Ectodermal cell (in vitro differentiated cells): Measurements from ENCODE around the gene SYNGR3. TPM values are rescaled to one million over a fixed set of nuclear protein-coding genes. Genes with fewer than 3 reads are reported as not detected.

Experiments
- H3K27ac ChIP-seq: 2 replicates; pipeline ENCODE4 v1.7.0; 2013; ENCODE audit warnings: mild to moderate bottlenecking, low read depth, low read length; ENCODE audit not compliant: insufficient read depth, poor library complexity, severe bottlenecking
- H3K27me3 ChIP-seq: 2 replicates; pipeline ENCODE4 v1.7.0; 2013; ENCODE audit warnings: mild to moderate bottlenecking, low read length; ENCODE audit not compliant: insufficient read depth, control insufficient read depth, poor library complexity, severe bottlenecking
- H3K36me3 ChIP-seq: one replicate; pipeline ENCODE4 v1.7.0; 2013; ENCODE audit warnings: low read length; ENCODE audit not compliant: control insufficient read depth, insufficient read depth
- H3K4me1 ChIP-seq: one replicate; pipeline ENCODE4 v1.7.0; 2013; ENCODE audit warnings: low read length; ENCODE audit not compliant: control insufficient read depth, insufficient read depth
- H3K4me3 ChIP-seq: 2 replicates; pipeline ENCODE4 v1.7.0; 2013; ENCODE audit warnings: low read depth, low read length, control low read depth; ENCODE audit not compliant: insufficient read depth
- H3K9me3 ChIP-seq: 2 replicates; pipeline ENCODE4 v1.7.0; 2013; ENCODE audit warnings: mild to moderate bottlenecking, low read length, moderate library complexity; ENCODE audit not compliant: control insufficient read depth
- WGBS, 2 experiments: methylation state at CpG; one replicate each; pipeline ENCODE4 v1.1.7; 2013; ENCODE audit warnings: missing lambda C conversion rate in 2 of 2; 5-methylcytosine and 5-hydroxymethylcytosine counted together
- polyA plus RNA-seq, 4 experiments: library from polyadenylated mRNA; stranded (reverse); fragments of 50-300 nt; gene quantifications; one replicate each; pipeline ENCODE4 v1.2.3, GENCODE V29; 2013

Gene SYNGR3, protein sequence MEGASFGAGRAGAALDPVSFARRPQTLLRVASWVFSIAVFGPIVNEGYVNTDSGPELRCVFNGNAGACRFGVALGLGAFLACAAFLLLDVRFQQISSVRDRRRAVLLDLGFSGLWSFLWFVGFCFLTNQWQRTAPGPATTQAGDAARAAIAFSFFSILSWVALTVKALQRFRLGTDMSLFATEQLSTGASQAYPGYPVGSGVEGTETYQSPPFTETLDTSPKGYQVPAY
- polyA plus RNA-seq (2013, experiment 1 of 4): 7.5 TPM
- 8.3 TPM for polyA plus RNA-seq (2013, experiment 2 of 4)
- 6.5 TPM for polyA plus RNA-seq (2013, experiment 3 of 4)
- 7.0 TPM for polyA plus RNA-seq (2013, experiment 4 of 4)

DNA sequence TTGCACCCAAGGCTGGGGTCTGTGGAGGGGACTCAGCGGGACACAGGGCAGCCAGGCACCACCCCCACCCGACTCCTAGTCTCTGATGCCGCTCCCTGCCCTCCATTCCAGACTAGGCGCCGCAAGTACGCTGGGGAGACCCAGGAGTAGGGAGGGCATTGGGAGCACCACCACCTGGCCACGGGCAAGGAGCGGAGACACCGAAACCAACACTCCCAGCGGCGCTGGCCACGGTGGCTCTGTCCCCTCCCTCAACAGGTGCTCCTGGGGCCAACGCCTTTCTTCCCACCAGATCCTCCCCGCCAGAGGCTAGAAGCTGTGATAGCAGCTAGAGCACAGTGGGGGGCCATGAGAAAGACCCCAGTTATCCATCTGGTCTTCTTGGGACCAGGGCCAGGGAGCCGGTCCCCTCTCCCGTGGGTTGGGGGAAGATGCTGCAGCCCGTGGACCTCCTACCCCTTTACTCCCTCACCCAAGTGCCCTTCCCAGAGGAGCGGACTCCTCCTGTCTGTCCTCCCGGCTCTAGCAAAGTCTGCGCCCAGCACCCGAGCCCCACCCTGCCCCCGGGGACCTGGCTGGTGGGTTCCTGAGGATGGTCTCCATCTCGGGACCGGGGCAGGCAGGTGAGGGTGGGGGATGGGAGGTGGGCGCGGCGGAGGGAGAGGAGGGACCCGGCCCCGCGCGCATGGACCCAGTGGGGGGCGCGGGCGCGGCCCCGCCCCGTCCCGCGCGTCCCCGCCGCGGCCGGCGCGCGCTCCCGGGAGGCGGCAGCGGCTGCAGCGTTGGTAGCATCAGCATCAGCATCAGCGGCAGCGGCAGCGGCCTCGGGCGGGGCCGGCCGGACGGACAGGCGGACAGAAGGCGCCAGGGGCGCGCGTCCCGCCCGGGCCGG lies at the start of gene SYNGR3:
SYNGR3 (plus strand) TSS at position 762 of the 892 bp plus-strand sequence. CDS start 133 bp downstream, outside the sequence.
- H3K27me3 ChIP-seq: peaks cover 49% of the 10 kb centered on the region
- peaks cover 18% of the 10 kb centered on the region for H3K36me3 ChIP-seq
- peaks cover 15% of the 10 kb centered on the region for H3K4me1 ChIP-seq
- WGBS, 2 experiments: 9% methylated on average over 67 of the region's 67 CpGs
- H3K4me3 ChIP-seq: peak within 1 kb of the TSS; percentile 42
- no peaks in the 10 kb centered on the region for H3K9me3 ChIP-seq
- H3K27ac ChIP-seq: no peak within 1 kb of the TSS

DNA sequence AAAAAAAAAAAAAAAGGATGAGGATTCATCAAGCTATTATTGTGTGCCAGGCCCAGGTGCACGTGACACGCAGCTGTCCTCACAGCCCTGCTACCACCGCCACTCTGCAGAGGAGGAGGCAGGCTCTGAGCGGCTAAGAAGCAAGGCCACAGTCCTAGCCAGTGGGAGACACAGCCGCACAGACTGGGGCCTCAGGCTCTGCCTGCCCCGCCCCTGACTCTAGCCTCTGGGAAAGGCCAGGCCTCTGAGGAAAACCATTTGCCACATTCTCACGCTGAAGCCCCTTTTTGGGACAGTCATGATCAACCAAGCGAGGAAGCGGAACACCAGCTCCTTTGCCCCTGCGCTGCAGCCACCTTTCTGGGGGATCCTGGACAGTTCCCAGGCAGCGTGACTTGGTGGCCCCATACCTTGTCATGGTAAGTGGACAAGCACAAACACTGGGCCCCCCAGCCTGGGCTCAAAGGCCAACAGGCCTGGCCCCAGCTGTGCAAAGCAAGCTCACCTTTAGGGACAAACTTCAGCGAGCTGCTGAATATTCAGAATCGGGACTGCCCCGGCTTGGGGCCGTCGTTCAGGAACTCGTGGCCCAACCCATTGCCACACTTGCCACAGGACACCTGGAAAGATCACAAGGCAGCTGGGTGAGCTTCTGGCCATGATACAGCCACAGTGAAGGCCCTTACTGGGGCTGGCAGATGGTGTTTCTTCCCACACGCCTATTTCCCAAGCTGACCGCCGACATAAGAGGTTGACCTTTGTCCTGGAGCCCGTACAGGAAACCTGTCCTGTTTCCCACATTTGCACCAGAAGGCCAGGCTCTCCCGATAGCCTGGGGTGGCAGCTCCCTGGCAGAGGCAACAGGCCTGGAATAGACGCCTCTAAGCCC lies 49.3 kb upstream of the SYNGR3 start:
- no peak overlapping the region for H3K4me3 ChIP-seq
- peaks cover 5% of the 10 kb centered on the region for H3K4me1 ChIP-seq
- no peak overlapping the region for H3K27ac ChIP-seq
- peaks cover 8% of the 10 kb centered on the region for H3K36me3 ChIP-seq
- WGBS, 2 experiments: 96% methylated on average over 23 of the region's 23 CpGs
- no peaks in the 10 kb centered on the region for H3K27me3 ChIP-seq
- H3K9me3 ChIP-seq: no peaks in the 10 kb centered on the region

DNA sequence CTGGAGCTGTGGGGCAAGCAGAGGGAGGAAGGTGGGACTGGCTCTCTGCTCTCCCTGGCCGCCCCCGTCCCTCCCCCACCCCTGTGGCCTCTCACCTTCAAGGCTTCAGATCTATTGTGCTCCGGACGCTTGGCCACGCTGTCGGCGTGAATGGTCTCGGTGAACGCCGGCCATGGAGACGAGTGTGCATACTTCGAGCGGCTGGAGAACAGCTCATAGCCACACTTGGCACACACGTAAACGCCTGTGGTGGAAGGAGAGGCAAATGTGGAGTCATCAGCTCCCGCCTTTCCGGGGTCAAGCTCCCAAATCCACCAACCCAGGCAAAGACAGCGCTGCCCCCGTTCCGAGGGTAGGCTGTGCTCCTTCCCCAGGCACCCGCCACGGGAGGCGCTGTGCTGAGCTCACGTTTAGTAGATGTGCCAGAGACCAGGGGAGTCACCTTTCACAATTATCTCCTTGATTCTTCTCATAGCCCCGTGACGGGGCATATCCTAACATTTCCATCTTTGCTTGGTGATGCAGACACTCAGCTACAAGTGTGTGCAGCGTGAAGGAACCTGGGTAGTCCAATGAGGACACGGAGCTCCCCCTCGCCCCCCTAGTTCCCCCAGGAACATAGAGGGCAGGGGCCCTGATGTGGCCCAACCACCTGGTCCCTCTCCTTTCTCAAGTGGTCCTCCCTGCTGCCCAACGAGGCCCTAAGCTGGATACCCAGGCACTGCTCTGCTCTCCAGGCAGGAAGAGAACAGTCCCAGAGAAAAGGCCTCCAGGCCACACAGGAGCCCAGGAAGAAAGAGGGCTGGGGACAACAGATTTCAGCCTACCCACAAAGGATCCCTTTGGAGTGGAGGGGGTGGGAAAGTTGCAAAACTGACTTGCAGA lies 48.4 kb upstream of the SYNGR3 start:
- H3K36me3 ChIP-seq: peaks cover 8% of the 10 kb centered on the region
- no peaks in the 10 kb centered on the region for H3K27me3 ChIP-seq
- H3K9me3 ChIP-seq: no peaks in the 10 kb centered on the region
- peaks cover 5% of the 10 kb centered on the region for H3K4me1 ChIP-seq
- 85 to 90% methylated on average over 30 of the region's 30 CpGs for WGBS, 2 experiments
- H3K4me3 ChIP-seq: no peak overlapping the region
- H3K27ac ChIP-seq: no peak overlapping the region

DNA sequence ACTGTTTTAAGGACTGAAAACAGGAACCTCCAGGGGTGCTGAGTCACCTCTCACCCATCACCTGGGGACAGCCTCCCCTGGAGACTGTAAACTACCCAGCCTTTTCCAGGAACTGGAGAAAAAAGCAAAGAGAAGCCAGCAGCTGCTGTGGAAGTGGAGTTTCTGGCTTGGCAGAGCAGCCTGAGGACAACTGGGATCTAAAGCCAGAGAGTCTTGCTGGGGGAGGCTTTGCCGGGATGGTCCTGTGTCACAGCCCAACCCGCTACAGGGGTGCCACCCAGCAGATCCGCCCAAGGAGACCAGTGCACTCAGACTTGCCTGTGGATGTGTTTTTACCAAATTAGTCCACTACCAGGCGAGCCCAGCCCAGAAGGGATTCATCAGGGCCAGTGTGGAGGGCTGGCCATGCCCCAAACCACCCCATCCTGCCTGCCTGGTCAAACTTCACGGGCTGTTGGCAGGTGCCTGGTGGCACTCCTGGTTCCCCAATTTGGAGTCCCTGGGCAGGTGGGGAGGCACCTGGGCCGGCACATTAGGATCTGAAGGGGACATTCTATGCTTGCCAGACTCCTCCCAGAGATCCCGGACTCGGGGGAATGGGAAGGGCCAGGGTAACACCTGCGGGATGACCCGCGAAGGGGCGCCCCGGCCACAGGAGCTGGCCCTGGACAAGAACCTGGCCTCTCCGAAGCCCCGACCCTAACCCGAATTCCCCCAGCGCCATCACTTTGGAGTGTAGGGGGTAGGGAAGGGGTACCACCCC lies 47.5 kb upstream of the SYNGR3 start:
- H3K4me1 ChIP-seq: peaks cover 5% of the 10 kb centered on the region
- H3K36me3 ChIP-seq: peaks cover 8% of the 10 kb centered on the region
- H3K9me3 ChIP-seq: no peaks in the 10 kb centered on the region
- H3K27me3 ChIP-seq: no peaks in the 10 kb centered on the region
- peak overlapping the region; percentile 83 for H3K4me3 ChIP-seq
- H3K27ac ChIP-seq: no peak overlapping the region
- 40% methylated on average over 17 of the region's 17 CpGs for WGBS, 2 experiments

DNA sequence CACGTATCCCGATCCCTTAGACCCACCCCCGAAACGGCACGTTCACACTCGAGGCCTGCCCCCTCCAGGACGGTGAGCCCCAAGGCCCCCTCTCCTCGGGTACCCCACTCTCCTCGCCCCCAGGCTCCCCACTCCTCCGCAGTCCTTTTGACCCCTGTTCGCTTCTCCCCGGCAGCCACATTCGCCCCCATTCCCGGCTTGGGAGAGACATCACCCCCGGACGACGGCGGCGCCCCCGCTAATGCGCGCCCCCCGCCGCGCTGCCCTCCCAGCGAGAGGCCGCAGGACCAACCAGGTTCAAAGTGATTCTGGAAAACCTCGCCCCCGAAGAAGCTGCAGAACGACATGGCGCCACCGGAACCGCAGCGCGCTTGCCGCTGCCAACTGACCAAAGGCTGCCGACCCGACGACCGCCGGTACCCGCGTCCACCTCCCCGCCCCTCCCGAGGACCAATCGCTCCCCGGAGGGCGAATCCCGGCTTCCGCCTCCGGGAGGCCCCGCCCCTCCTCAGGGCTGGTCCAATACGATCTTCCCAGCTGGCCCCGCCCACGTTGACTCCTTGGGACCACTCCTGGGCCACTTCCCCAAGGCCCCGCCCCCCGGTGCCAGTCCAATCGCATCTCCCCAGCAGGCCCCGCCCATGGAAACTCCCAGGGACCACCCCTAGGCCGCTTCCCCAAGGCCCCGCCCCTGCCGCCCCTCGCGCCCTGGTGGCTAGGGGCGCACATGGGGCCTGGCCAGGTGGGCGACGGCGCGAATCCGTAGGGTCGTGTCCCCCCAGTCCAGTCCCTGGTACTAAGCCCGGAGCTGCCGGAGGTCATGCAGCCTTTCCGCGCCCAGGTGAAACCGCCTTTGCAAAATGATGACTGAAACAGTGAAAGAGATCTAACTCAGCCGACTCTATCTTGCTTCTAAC lies 46.7 kb upstream of the SYNGR3 start, which contains the start of gene MSRB1:
MSRB1 (minus strand) TSS at position 390 of the 917 bp plus-strand sequence; CDS start at position 347, 43 bp downstream.
- peak within 1 kb of the TSS; percentile 83 for H3K4me3 ChIP-seq
- no peaks in the 10 kb centered on the region for H3K9me3 ChIP-seq
- peaks cover 5% of the 10 kb centered on the region for H3K4me1 ChIP-seq
- H3K27ac ChIP-seq: no peak within 1 kb of the TSS
- no peaks in the 10 kb centered on the region for H3K27me3 ChIP-seq
- WGBS, 2 experiments: 3 to 4% methylated on average over 76 to 77 of the region's 77 CpGs
- H3K36me3 ChIP-seq: peaks cover 3% of the 10 kb centered on the region

DNA sequence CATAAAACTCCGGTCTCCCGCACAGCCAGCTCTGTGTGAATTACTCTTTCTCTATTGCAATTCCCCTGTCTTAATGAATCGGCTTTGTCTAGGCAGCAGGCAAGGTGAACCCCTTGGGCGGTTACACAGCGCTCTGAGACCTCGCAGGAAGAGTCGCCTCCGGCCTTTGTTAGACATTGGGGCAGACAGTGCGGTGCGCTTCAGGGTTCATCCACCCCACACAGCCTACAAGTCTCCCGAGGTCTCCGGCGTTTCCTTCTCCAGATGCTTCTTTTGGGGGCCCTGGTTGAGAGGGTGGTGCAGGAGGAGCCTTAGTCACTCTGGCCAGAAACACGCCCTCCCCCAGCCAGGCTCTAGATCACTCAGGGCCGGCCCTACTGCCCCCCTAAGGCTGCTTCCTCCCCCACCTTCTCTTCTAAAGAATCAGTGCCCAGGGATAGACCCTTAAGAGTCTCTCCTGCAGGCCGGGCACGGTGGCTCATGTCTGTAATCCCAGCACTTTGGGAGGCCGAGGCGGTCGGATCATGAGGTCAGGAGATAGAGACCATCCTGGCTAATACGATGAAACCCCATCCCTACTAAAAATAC lies 45.1 kb upstream of the SYNGR3 start:
- WGBS, 2 experiments: 91 to 92% methylated on average over 21 of the region's 21 CpGs
- Histone ChIP-seq H3K4me1 (peaks cover 5% of the 10 kb centered on the region), H3K36me3 (no peaks in the 10 kb centered on the region), H3K9me3 (no peaks in the 10 kb centered on the region), H3K27ac (no peak overlapping the region), H3K27me3 (no peaks in the 10 kb centered on the region), H3K4me3 (no peak overlapping the region)

DNA sequence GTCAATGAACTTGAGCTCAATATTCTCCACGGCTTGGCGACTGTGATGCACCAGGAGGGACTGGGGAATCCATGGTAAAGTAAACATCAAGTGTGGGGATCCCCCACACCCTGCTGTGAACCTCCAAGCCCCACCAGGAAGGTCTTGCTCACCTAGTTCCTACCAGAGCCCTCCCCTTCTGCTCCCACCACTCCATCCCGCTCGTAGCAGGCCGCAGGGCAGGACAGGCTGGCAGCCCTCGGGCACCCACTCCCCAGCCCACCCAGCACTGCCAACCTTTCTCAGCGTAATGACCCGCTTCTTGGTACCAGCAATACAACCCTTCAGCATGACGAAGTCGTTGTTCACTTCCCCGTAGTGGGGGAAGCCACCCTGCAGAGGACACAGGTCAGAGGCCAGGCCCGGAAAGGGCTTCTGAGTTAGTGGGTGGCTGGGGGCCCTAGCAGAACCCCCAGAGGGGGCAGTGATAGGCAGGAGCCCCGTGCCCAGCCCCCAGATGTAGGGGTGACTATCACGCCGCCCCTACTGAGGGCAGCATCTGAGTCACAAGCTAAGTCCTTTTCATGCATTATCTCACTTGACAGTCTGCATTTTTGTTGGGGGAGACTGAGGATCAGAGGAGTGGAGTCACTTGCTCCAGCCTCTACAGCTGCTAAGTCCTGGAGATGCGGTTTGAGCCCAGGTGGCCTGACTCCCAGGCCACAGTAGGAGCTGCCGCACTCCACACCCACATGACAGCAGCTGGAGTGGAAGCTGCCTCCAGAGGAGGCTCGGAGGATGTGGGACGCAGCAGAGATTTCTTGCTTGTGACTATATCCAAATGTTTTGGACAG lies 44.0 kb upstream of the SYNGR3 start:
- no peaks in the 10 kb centered on the region for H3K9me3 ChIP-seq
- H3K36me3 ChIP-seq: no peaks in the 10 kb centered on the region
- no peak overlapping the region for H3K27ac ChIP-seq
- 93% methylated on average over 19 of the region's 19 CpGs for WGBS, 2 experiments
- H3K4me1 ChIP-seq: peaks cover 5% of the 10 kb centered on the region
- H3K4me3 ChIP-seq: no peak overlapping the region
- no peaks in the 10 kb centered on the region for H3K27me3 ChIP-seq
